ENCODE data around the gene TULP1. TPM values are rescaled to one million over a fixed set of nuclear protein-coding genes. Genes with fewer than 3 reads are reported as not detected.

TULP1 gene
- not detected for total RNA-seq (2021; fragmentation: NEBNext Ultra II Directional; extraction: Animal tissue kit (Norgen Biotek cat#: 25700))
- long read RNA-seq: 0 reads

- Mint-ChIP-seq H3K4me3 (no peak within 1 kb of the TSS), H3K4me1 (ENCODE audit: low read depth) (no peaks in the 10 kb centered on the region), H3K9me3 (no peaks in the 10 kb centered on the region), H3K27me3 (ENCODE audit: insufficient read depth) (peaks cover 26% of the 10 kb centered on the region), H3K36me3 (ENCODE audit: low read depth) (no peaks in the 10 kb centered on the region), H3K27ac (no peak within 1 kb of the TSS)
- DNase-seq: no peak
- TF ChIP-seq, protein P1, sequence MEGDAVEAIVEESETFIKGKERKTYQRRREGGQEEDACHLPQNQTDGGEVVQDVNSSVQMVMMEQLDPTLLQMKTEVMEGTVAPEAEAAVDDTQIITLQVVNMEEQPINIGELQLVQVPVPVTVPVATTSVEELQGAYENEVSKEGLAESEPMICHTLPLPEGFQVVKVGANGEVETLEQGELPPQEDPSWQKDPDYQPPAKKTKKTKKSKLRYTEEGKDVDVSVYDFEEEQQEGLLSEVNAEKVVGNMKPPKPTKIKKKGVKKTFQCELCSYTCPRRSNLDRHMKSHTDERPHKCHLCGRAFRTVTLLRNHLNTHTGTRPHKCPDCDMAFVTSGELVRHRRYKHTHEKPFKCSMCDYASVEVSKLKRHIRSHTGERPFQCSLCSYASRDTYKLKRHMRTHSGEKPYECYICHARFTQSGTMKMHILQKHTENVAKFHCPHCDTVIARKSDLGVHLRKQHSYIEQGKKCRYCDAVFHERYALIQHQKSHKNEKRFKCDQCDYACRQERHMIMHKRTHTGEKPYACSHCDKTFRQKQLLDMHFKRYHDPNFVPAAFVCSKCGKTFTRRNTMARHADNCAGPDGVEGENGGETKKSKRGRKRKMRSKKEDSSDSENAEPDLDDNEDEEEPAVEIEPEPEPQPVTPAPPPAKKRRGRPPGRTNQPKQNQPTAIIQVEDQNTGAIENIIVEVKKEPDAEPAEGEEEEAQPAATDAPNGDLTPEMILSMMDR (IDR thresholded peaks at IDR 0.05): no peak
These were observed at the start of gene TULP1 for GRCh38 chr6:35512740-35513139. Gene TULP1, minus strand, starts transcription at chr6:35512896. Its CDS starts 38 bp downstream, at chr6:35512858.

DNA sequence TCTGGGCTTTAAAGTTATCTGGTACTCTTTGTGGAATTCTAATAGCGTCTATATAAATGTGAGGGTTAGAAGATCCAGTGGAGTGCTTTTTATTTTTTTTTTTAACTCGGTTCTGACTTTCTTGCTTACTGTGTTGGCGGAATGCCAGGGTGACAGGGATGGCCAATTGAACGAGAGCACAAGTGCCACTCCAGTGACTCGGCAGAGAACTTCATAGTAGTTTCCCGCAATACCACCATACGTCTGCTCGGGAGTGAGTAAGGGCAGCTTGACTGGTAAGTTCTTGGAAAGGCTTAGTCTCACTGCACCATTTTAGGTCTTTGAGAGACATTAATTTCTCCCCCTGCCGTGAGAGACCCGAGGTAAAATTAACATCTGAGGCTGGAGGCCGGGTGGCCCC is 49.4 kb upstream of the TULP1 start:
- Mint-ChIP-seq H3K27ac (no peak overlapping the region), H3K27me3 (ENCODE audit: insufficient read depth) (peaks cover 45% of the 10 kb centered on the region), H3K9me3 (peaks cover 5% of the 10 kb centered on the region; the same call in 1 of the 2 replicates), H3K36me3 (ENCODE audit: low read depth) (peaks cover 7% of the 10 kb centered on the region; the same call in 1 of the 2 replicates), H3K4me1 (ENCODE audit: low read depth) (no peaks in the 10 kb centered on the region), H3K4me3 (no peak overlapping the region)
- DNase-seq: no peak
- TF ChIP-seq, protein P1 (IDR thresholded peaks at IDR 0.05): no peak

DNA sequence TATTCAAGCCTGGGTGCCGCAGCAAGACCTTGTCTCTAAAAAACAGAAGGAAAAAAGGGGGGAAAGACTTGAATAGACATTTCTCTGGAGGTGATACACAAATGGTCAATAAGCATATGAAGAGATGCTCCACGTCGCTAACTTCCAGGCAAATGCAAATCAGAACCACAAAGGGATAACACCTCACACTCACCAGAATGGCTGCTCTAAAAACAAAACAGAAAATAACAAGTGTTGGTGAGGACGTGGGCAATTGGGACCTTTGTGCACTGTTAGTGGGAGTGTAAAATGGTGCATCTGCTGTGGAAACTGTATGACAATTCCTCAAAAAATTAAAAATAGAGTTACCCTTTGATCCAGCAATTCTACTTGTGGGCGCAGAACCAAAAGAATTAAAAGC is 48.4 kb upstream of the TULP1 start:
- peaks cover 45% of the 10 kb centered on the region for H3K27me3 Mint-ChIP-seq (ENCODE audit: insufficient read depth)
- TF ChIP-seq, protein P1 (IDR thresholded peaks at IDR 0.05): no peak
- H3K4me3 Mint-ChIP-seq: no peak overlapping the region
- H3K36me3 Mint-ChIP-seq (ENCODE audit: low read depth): no peaks in the 10 kb centered on the region
- no peak for DNase-seq
- no peaks in the 10 kb centered on the region for H3K4me1 Mint-ChIP-seq (ENCODE audit: low read depth)
- H3K9me3 Mint-ChIP-seq: no peaks in the 10 kb centered on the region
- H3K27ac Mint-ChIP-seq: no peak overlapping the region

DNA sequence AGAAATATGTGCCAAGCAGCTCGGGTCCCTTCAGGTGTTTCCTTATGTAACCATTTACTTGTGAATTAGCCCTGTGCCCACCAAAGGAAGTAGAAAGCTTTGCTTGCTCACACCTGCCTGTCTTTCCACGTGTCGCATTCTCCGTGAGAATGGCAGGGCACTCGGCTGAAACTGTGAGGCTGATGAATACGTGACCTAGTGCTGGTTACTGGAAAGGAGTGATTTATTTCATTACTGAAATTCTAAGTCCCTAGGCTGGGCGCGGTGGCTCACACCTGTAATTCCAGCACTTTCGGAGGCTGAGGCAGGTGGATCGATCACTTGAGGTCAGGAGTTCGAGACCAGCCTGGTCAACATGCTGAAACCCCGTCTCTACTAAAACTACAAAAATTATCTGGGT is 45.9 kb upstream of the TULP1 start:
- peaks cover 34% of the 10 kb centered on the region for H3K27me3 Mint-ChIP-seq (ENCODE audit: insufficient read depth)

DNA sequence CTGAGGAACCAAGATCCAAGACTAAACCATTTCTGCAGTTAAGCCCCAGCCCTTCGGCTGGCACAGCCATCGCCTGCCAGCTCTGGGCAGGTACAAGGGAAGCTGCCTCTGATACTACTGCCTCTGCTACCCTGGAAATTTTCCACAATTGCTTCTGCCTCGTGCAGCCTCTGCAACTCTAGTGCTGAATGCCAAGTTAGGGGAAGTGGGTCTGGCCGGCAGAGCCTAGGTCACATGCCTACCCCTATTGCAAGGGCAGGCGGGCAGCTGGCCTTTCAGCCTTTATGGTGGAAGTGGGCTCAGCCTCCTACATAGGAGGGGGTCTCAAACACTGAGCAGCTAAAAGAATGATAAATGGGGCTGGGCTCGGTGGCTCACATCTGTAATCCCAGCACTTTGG is 44.5 kb upstream of the TULP1 start:
- no peak overlapping the region for H3K4me3 Mint-ChIP-seq
- TF ChIP-seq, protein P1 (IDR thresholded peaks at IDR 0.05): no peak
- no peak overlapping the region for H3K27ac Mint-ChIP-seq
- H3K36me3 Mint-ChIP-seq (ENCODE audit: low read depth): no peaks in the 10 kb centered on the region
- no peak for DNase-seq
- no peaks in the 10 kb centered on the region for H3K9me3 Mint-ChIP-seq
- H3K4me1 Mint-ChIP-seq (ENCODE audit: low read depth): no peaks in the 10 kb centered on the region
- H3K27me3 Mint-ChIP-seq (ENCODE audit: insufficient read depth): peaks cover 23% of the 10 kb centered on the region

More for the DNA sequence above, 45.9 kb upstream of the TULP1 start:
- no peak for DNase-seq
- no peaks in the 10 kb centered on the region for H3K4me1 Mint-ChIP-seq (ENCODE audit: low read depth)
- TF ChIP-seq, protein P1 (IDR thresholded peaks at IDR 0.05): no peak
- no peaks in the 10 kb centered on the region for H3K9me3 Mint-ChIP-seq
- no peak overlapping the region for H3K4me3 Mint-ChIP-seq
- H3K36me3 Mint-ChIP-seq (ENCODE audit: low read depth): no peaks in the 10 kb centered on the region
- H3K27ac Mint-ChIP-seq: no peak overlapping the region

- H3K4me3 Mint-ChIP-seq: no peak overlapping the region
- no peak overlapping the region for H3K27ac Mint-ChIP-seq
- H3K4me1 Mint-ChIP-seq (ENCODE audit: low read depth): no peaks in the 10 kb centered on the region
- DNase-seq: no peak
- TF ChIP-seq, protein P1 (IDR thresholded peaks at IDR 0.05): no peak
- H3K9me3 Mint-ChIP-seq: peaks cover 5% of the 10 kb centered on the region
- peaks cover 5% of the 10 kb centered on the region for H3K36me3 Mint-ChIP-seq (ENCODE audit: low read depth)
- peaks cover 8% of the 10 kb centered on the region for H3K27me3 Mint-ChIP-seq (ENCODE audit: insufficient read depth)
These were observed 42.1 kb upstream of the TULP1 start for GRCh38 chr6:35554811-35555210.
